Liver (tissue), 3 donors: ENCODE results near the gene ITGB3.

Source experiments
- EGR1 ChIP-seq, 2 donors: IDR thresholded peaks; 2 replicates each; pipeline ENCODE4 v1.6.1; 2016 to 2018; ENCODE audit warnings: antibody characterized with exemption in 2 of 2, low read depth in 2 of 2
- GABPA ChIP-seq, 2 donors: IDR thresholded peaks in 1 of 2; conservative IDR thresholded peaks in 1 of 2; 2 replicates each; pipeline ENCODE4 v1.6.1; 2016; ENCODE audit warnings: antibody characterized with exemption in 2 of 2, mild to moderate bottlenecking in 1 of 2, moderate library complexity in 1 of 2
- HNF4G ChIP-seq: IDR thresholded peaks from 2 replicates; pipeline ENCODE4 v1.6.1; 2016; ENCODE audit warnings: antibody characterized with exemption
- JUND ChIP-seq, 2 donors: IDR thresholded peaks; 2 replicates each; pipeline ENCODE4 v1.6.1; 2016; ENCODE audit warnings: antibody characterized with exemption in 2 of 2
- NR2F2 ChIP-seq: IDR thresholded peaks from 2 replicates; pipeline ENCODE4 v1.6.1; 2016; ENCODE audit warnings: antibody characterized with exemption
- RAD21 ChIP-seq, 2 donors: IDR thresholded peaks; 2 replicates each; pipeline ENCODE4 v1.6.1; 2016; ENCODE audit warnings: antibody characterized with exemption in 2 of 2, mild to moderate bottlenecking in 2 of 2
- RXRA ChIP-seq, 2 donors: IDR thresholded peaks; 2 replicates each; pipeline ENCODE4 v1.6.1; 2017 to 2018; ENCODE audit warnings: antibody characterized with exemption in 2 of 2, mild to moderate bottlenecking in 1 of 2
- SP1 ChIP-seq: IDR thresholded peaks from 2 replicates; pipeline ENCODE4 v1.6.1; 2018; ENCODE audit warnings: antibody characterized with exemption, mild to moderate bottlenecking
- YY1 ChIP-seq: IDR thresholded peaks from 2 replicates; pipeline ENCODE4 v1.6.1; 2016; ENCODE audit warnings: antibody characterized with exemption, mild to moderate bottlenecking
- TF ChIP-seq, protein P1 (sequence below): fragments of 150-350 bp; IDR thresholded peaks from 2 replicates; pipeline ENCODE4 v1.5.1; 2017; ENCODE audit warnings: improper control_type of control experiment, low read depth, low read length; ENCODE audit not compliant: missing input control
- TF ChIP-seq, protein P2 (sequence below): IDR thresholded peaks from 2 replicates; pipeline ENCODE4 v1.6.1; 2016; ENCODE audit warnings: antibody characterized with exemption, mild to moderate bottlenecking
- TF ChIP-seq, protein P3 (sequence below): IDR thresholded peaks from 2 replicates; pipeline ENCODE4 v1.6.1; 2016; ENCODE audit warnings: antibody characterized with exemption
- TF ChIP-seq, protein P4 (sequence below): IDR thresholded peaks from 2 replicates; pipeline ENCODE4 v1.6.1; 2016; ENCODE audit warnings: antibody characterized with exemption
- donor health status: healthy.
- donor health status: healthy.

DNA sequence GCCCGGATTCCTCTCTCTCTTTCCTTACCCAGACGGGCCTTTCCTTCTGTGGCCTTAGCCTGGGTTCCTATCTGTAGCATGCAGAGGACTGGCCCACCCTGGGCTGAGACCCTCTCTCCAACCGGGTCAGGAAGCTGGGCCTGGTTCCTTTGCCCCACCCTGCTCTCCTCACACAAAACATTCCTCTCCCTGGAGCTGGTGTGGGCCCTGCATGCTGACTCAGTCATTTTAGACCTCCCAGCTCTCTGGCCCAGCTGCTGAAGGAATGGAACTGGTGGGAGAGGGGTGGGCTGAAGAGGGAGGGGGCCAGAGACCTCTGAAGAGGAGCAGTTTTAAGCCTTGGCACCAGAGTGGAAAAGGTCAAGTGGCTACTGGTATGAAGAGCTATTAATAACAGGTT, 43.5 kb upstream of the ITGB3 start:
- TF ChIP-seq, protein P1, sequence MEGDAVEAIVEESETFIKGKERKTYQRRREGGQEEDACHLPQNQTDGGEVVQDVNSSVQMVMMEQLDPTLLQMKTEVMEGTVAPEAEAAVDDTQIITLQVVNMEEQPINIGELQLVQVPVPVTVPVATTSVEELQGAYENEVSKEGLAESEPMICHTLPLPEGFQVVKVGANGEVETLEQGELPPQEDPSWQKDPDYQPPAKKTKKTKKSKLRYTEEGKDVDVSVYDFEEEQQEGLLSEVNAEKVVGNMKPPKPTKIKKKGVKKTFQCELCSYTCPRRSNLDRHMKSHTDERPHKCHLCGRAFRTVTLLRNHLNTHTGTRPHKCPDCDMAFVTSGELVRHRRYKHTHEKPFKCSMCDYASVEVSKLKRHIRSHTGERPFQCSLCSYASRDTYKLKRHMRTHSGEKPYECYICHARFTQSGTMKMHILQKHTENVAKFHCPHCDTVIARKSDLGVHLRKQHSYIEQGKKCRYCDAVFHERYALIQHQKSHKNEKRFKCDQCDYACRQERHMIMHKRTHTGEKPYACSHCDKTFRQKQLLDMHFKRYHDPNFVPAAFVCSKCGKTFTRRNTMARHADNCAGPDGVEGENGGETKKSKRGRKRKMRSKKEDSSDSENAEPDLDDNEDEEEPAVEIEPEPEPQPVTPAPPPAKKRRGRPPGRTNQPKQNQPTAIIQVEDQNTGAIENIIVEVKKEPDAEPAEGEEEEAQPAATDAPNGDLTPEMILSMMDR: no peak
- TF ChIP-seq, protein P2, sequence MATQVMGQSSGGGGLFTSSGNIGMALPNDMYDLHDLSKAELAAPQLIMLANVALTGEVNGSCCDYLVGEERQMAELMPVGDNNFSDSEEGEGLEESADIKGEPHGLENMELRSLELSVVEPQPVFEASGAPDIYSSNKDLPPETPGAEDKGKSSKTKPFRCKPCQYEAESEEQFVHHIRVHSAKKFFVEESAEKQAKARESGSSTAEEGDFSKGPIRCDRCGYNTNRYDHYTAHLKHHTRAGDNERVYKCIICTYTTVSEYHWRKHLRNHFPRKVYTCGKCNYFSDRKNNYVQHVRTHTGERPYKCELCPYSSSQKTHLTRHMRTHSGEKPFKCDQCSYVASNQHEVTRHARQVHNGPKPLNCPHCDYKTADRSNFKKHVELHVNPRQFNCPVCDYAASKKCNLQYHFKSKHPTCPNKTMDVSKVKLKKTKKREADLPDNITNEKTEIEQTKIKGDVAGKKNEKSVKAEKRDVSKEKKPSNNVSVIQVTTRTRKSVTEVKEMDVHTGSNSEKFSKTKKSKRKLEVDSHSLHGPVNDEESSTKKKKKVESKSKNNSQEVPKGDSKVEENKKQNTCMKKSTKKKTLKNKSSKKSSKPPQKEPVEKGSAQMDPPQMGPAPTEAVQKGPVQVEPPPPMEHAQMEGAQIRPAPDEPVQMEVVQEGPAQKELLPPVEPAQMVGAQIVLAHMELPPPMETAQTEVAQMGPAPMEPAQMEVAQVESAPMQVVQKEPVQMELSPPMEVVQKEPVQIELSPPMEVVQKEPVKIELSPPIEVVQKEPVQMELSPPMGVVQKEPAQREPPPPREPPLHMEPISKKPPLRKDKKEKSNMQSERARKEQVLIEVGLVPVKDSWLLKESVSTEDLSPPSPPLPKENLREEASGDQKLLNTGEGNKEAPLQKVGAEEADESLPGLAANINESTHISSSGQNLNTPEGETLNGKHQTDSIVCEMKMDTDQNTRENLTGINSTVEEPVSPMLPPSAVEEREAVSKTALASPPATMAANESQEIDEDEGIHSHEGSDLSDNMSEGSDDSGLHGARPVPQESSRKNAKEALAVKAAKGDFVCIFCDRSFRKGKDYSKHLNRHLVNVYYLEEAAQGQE: no peak
- TF ChIP-seq SP1 (no peak), YY1 (no peak), HNF4G (no peak), JUND (IDR thresholded peaks at IDR 0.05) (no peak), GABPA (IDR thresholded peaks at IDR 0.05 in 1 of 2, conservative IDR thresholded peaks at IDR 0.05 in 1 of 2) (no peak), EGR1 (IDR thresholded peaks at IDR 0.05; ENCODE audit: low read depth in 2 of 2) (no peak), RAD21 (IDR thresholded peaks at IDR 0.05) (no peak), RXRA (IDR thresholded peaks at IDR 0.05) (no peak), NR2F2 (no peak)
- TF ChIP-seq, protein P3, sequence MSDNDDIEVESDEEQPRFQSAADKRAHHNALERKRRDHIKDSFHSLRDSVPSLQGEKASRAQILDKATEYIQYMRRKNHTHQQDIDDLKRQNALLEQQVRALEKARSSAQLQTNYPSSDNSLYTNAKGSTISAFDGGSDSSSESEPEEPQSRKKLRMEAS: no peak
- TF ChIP-seq, protein P4, sequence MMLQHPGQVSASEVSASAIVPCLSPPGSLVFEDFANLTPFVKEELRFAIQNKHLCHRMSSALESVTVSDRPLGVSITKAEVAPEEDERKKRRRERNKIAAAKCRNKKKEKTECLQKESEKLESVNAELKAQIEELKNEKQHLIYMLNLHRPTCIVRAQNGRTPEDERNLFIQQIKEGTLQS: no peak
